Tibial nerve (tissue), 4 donors: ENCODE data around the gene L1CAM. TPM values are rescaled to one million over a fixed set of nuclear protein-coding genes. Genes with fewer than 3 reads are reported as not detected.

Source experiments
- DNase-seq, 2 donors: peaks; one replicate each; pipeline ENCODE4 v3.0.0-alpha.2; 2019; ENCODE audit warnings: low spot score in 2 of 2
- H3K27ac ChIP-seq, 4 donors: fragments of 200-600 bp; sonication (generic) in 3 of 4; one replicate each; pipeline ENCODE4 v1.5.1; 2017 to 2019; ENCODE audit warnings: mild to moderate bottlenecking in 1 of 4
- H3K27me3 ChIP-seq, 2 donors: fragments of 200-600 bp; sonication (generic) in 1 of 2; one replicate each; pipeline versions ENCODE4 v1.5.1 to v1.6.0; 2017 to 2019
- H3K36me3 ChIP-seq, 3 donors: fragments of 200-600 bp; sonication (generic); one replicate each; pipeline ENCODE4 v1.5.1; 2018 to 2019
- H3K4me1 ChIP-seq, 4 donors: fragments of 200-600 bp; sonication (generic) in 3 of 4; one replicate each; pipeline ENCODE4 v1.5.1; 2017 to 2019
- H3K4me3 ChIP-seq, 4 donors: fragments of 200-600 bp; sonication (generic) in 3 of 4; one replicate each; pipeline ENCODE4 v1.5.1; 2017 to 2019; ENCODE audit warnings: mild to moderate bottlenecking in 1 of 4, moderate library complexity in 1 of 4
- H3K9me3 ChIP-seq, 4 donors: fragments of 200-600 bp; sonication (generic) in 3 of 4; one replicate each; pipeline ENCODE4 v1.5.1; 2017 to 2019
- EP300 ChIP-seq, 2 donors: sonication (generic); formaldehyde crosslinking; IDR thresholded peaks; one replicate each; pipeline ENCODE4 v1.6.1; 2017; ENCODE audit warnings: antibody characterized with exemption in 2 of 2, mild to moderate bottlenecking in 1 of 2
- POLR2A ChIP-seq, 2 donors: fragments of 450-650 bp; IDR thresholded peaks; one replicate each; pipeline ENCODE4 v1.6.1; 2017; ENCODE audit warnings: antibody characterized with exemption in 2 of 2, mild to moderate bottlenecking in 2 of 2, moderate library complexity in 2 of 2
- WGBS, 2 donors: methylation state at CpG; one replicate each; pipeline ENCODE4 v1.1.5; 2018; 5-methylcytosine and 5-hydroxymethylcytosine counted together
- total RNA-seq, 4 donors: library from RNA; depleted of rRNA; stranded (reverse); fragments of >200 nt; gene quantifications; one replicate each; pipeline ENCODE4 v1.1.0, GENCODE V29; 2016
- TF ChIP-seq, protein P1 (sequence below), 5 experiments: fragments of 200-600 bp in 3 of 5; fragments of 450-650 bp in 2 of 5; sonication (generic) in 3 of 5; IDR thresholded peaks; one replicate each; pipeline ENCODE4 v1.5.1; 2016 to 2019; ENCODE audit warnings: antibody characterized with exemption in 5 of 5, mild to moderate bottlenecking in 3 of 5, moderate library complexity in 2 of 5

Gene L1CAM
- total RNA-seq, 4 donors from 2014 or later: 23.7 to 53.7 (median 46.3) TPM

DNA sequence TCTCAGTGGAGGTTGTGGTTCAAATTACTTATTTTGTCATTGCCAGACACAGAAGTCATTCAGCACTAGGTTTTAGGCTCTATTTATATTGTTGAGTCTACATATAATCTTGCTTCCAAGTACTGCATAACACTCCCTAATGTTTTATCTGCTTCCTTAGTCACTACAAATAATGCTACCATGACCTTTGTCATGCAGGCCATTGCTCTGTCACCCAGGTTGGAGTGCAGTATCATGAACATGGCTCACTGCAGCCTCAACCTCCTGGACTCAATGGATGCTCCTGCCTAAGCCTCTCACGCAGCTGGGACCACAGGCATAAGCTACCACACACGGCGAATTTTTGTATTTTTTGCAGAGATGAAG is 32.1 kb downstream of the L1CAM start:
- no peaks in the 10 kb centered on the region for H3K9me3 ChIP-seq
- DNase-seq: no peak

DNA sequence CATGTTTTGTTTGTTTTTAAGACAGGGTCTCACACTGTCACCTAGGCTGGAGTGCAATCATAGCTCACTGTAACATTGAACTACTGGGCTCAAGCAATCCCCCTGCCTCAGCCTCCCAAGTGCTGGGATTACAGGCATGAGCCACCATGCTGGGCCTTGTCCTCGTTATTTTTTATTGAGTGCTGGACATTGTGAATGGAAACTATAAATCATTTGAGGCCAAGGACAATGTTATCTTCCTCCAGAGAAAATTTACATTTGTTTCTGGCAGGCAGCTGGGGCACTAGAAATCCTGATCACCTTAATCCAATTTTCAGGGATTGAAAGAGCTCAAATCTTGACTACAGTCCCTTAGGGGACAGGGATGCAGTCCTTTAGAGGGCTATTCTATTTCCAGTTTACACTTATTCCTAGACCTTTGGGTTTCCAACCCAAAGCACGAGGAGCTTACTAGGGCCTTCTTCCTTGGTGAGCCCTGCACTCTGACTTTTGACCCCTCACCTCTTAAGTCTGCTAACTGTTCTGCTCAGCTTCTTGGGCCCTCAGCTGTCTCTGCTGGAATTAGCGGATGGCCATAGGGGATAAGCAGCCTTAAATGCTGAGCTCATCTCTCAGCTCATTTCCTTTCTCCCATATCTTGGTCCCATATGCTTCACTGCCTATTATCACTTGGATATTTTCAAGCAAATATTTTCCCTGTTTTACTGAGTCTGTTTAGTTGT is 32.6 kb downstream of the L1CAM start:
- H3K9me3 ChIP-seq: no peaks in the 10 kb centered on the region
- H3K27me3 ChIP-seq: peaks cover 0 to 28% of the 10 kb centered on the region in 2 donors
- no peak for DNase-seq
- no peaks in the 10 kb centered on the region for H3K4me1 ChIP-seq
- no peak overlapping the region for H3K27ac ChIP-seq
- no peak overlapping the region for H3K4me3 ChIP-seq
- TF ChIP-seq EP300 (IDR thresholded peaks at IDR 0.05) (no peak), POLR2A (IDR thresholded peaks at IDR 0.05) (no peak)
- TF ChIP-seq, protein P1, sequence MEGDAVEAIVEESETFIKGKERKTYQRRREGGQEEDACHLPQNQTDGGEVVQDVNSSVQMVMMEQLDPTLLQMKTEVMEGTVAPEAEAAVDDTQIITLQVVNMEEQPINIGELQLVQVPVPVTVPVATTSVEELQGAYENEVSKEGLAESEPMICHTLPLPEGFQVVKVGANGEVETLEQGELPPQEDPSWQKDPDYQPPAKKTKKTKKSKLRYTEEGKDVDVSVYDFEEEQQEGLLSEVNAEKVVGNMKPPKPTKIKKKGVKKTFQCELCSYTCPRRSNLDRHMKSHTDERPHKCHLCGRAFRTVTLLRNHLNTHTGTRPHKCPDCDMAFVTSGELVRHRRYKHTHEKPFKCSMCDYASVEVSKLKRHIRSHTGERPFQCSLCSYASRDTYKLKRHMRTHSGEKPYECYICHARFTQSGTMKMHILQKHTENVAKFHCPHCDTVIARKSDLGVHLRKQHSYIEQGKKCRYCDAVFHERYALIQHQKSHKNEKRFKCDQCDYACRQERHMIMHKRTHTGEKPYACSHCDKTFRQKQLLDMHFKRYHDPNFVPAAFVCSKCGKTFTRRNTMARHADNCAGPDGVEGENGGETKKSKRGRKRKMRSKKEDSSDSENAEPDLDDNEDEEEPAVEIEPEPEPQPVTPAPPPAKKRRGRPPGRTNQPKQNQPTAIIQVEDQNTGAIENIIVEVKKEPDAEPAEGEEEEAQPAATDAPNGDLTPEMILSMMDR (IDR thresholded peaks at IDR 0.05): no peak
- H3K36me3 ChIP-seq: no peaks in the 10 kb centered on the region
- 63 to 70% methylated on average over 2 to 3 of the region's 3 CpGs for WGBS, 2 donors

More for the DNA sequence above, 32.1 kb downstream of the L1CAM start:
- Histone ChIP-seq H3K27me3 (peaks cover 0 to 23% of the 10 kb centered on the region in 2 donors), H3K27ac (no peak overlapping the region), H3K36me3 (no peaks in the 10 kb centered on the region), H3K4me1 (no peaks in the 10 kb centered on the region), H3K4me3 (no peak overlapping the region)
- WGBS, 2 donors: 87 to 95% methylated on average over 3 of the region's 3 CpGs
- TF ChIP-seq EP300 (IDR thresholded peaks at IDR 0.05) (no peak), POLR2A (IDR thresholded peaks at IDR 0.05) (no peak)
- TF ChIP-seq, protein P1 (IDR thresholded peaks at IDR 0.05): no peak

DNA sequence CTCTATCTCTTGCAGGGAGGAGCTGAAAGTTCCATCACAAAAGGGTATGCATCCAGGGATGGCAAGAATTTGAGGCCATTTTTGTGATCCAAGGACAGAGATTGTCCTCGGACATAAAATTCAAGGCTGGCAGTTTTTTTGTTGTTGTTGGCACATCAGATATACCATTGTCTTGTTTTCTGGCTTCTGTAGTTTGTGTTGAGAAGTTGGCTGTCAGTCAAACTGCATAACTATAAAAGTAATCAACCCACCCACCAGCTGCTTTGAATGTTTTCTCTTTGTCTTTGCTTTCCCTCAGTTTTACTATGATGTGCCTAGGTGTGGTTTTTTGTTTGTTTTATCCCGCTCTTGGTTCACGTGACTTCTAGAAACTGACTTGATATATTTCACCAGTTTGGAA is 34.0 kb downstream of the L1CAM start:
- DNase-seq: no peak
- 16 to 51% methylated on average over 3 of the region's 3 CpGs for WGBS, 2 donors
- no peak overlapping the region for H3K4me3 ChIP-seq
- H3K27ac ChIP-seq: no peak overlapping the region
- peaks cover 0 to 35% of the 10 kb centered on the region in 2 donors for H3K27me3 ChIP-seq
- TF ChIP-seq EP300 (IDR thresholded peaks at IDR 0.05) (no peak), POLR2A (IDR thresholded peaks at IDR 0.05) (no peak)
- TF ChIP-seq, protein P1 (IDR thresholded peaks at IDR 0.05): no peak
- H3K4me1 ChIP-seq: no peaks in the 10 kb centered on the region
- H3K36me3 ChIP-seq: no peaks in the 10 kb centered on the region
- H3K9me3 ChIP-seq: no peaks in the 10 kb centered on the region

DNA sequence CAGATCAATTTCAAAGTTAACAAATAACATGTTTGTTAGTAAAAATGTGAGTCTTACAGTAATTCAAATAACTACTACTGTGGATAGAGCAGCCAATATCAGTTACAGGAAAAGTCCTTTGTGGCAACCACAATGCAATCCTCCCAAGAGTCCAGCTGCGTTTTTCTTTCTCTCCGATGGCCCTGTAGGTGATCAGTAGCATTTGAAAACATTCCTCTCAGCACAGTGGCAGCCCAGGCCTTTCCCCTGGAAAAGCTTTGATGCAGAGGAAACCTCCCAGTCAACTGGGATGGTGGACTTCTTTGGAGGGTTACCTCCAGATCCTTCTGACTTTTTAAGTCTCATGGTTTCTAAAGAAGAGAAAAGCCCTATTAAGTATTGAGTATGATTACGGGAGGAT is 37.6 kb downstream of the L1CAM start:
- Histone ChIP-seq H3K36me3 (no peaks in the 10 kb centered on the region), H3K4me3 (no peak overlapping the region), H3K9me3 (no peaks in the 10 kb centered on the region), H3K4me1 (no peaks in the 10 kb centered on the region), H3K27ac (no peak overlapping the region), H3K27me3 (peaks cover 0 to 36% of the 10 kb centered on the region in 2 donors)
- no peak for DNase-seq
- 67 to 70% methylated on average over 3 of the region's 3 CpGs for WGBS, 2 donors
- no peak for TF ChIP-seq POLR2A (IDR thresholded peaks at IDR 0.05)
- TF ChIP-seq, protein P1 (IDR thresholded peaks at IDR 0.05): no peak
- TF ChIP-seq EP300 (IDR thresholded peaks at IDR 0.05): no peak

DNA sequence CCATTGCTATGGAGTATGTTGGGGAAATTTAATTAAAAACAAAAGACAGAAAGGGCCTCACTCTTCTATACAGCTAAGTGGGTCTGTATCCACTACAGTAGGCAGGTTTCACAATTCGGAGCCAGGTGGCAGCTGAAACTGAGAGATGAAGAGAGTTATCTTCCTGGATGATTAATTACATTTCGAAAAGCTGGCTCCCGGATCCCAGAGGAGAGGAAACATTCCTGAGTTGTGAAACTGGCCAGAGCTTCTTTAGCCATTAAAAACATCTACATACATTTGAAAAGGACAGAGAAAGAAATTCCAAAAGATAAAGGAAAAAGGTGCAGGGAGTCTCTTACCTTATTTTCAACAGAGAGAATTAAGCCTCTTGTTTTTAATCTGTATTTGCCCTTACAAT is 40.1 kb downstream of the L1CAM start:
- no peaks in the 10 kb centered on the region for H3K9me3 ChIP-seq
- no peak overlapping the region for H3K27ac ChIP-seq
- H3K4me3 ChIP-seq: no peak overlapping the region
- DNase-seq: no peak
- TF ChIP-seq POLR2A (IDR thresholded peaks at IDR 0.05) (no peak), EP300 (IDR thresholded peaks at IDR 0.05) (no peak)
- TF ChIP-seq, protein P1 (IDR thresholded peaks at IDR 0.05): no peak
- no peaks in the 10 kb centered on the region for H3K36me3 ChIP-seq
- peaks cover 0 to 43% of the 10 kb centered on the region in 2 donors for H3K27me3 ChIP-seq
- WGBS, 2 donors: 44 to 51% methylated on average over 3 of the region's 3 CpGs
- H3K4me1 ChIP-seq: no peaks in the 10 kb centered on the region
